ENCODE results near the gene BEND5. TPM values are rescaled to one million over a fixed set of nuclear protein-coding genes. Genes with fewer than 3 reads are reported as not detected.

Gene BEND5
- total RNA-seq, 1 experiment from 2014 or later, result not detected

DNA sequence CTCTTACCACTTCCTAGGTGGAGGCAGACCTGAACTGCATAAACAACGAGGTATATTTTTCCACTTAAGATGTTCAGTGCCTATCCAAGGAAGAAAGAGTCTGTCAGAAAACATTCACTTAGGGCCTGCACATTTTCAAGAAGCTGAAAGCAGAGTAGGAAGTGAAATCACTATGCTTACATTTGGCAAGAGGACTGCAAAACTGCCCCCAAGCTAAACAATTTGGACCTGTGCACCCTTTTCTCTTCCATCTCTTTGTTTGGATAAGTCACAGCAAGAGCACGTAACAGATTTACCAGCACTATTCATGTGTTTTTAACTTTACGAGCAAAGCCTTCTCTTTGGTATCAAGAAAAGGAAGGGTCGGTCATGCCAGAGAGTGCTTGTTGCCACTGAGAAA, 13.2 kb upstream of the BEND5 start:
- Histone ChIP-seq H3K9me3 (ENCODE audit: control insufficient read depth, insufficient read depth, low read depth, low read length) (no peaks in the 10 kb centered on the region), H3K4me1 (ENCODE audit: control insufficient read depth, insufficient read depth, low read length) (no peaks in the 10 kb centered on the region), H3K27ac (ENCODE audit: low read length) (no peak overlapping the region), H3K27me3 (ENCODE audit: control insufficient read depth, insufficient read depth, low read length) (no peaks in the 10 kb centered on the region), H3K4me3 (ENCODE audit: low read depth in 2 of 2, low read length in 2 of 2) (no peak overlapping the region), H3K36me3 (ENCODE audit: control insufficient read depth, insufficient read depth, low read length) (no peaks in the 10 kb centered on the region)
- TF ChIP-seq, protein P1, sequence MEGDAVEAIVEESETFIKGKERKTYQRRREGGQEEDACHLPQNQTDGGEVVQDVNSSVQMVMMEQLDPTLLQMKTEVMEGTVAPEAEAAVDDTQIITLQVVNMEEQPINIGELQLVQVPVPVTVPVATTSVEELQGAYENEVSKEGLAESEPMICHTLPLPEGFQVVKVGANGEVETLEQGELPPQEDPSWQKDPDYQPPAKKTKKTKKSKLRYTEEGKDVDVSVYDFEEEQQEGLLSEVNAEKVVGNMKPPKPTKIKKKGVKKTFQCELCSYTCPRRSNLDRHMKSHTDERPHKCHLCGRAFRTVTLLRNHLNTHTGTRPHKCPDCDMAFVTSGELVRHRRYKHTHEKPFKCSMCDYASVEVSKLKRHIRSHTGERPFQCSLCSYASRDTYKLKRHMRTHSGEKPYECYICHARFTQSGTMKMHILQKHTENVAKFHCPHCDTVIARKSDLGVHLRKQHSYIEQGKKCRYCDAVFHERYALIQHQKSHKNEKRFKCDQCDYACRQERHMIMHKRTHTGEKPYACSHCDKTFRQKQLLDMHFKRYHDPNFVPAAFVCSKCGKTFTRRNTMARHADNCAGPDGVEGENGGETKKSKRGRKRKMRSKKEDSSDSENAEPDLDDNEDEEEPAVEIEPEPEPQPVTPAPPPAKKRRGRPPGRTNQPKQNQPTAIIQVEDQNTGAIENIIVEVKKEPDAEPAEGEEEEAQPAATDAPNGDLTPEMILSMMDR (IDR thresholded peaks at IDR 0.05), result no peak
- TF ChIP-seq SIN3A (IDR thresholded peaks at IDR 0.05; ENCODE audit: borderline replicate concordance, insufficient read depth, low read depth, low read length), result no peak
- intact Hi-C loops (cut with micrococcal nuclease; ENCODE audit: unreplicated experiment), result no loop called here
- POLR2A ChIA-PET, result no interaction called here
- no peak for ATAC-seq
- CTCF ChIA-PET, result no interaction called here
- no TSS peak for BruUV-seq (replicated peaks)
- DNase-seq (ENCODE audit: low read depth, low spot score), result no peak
- in situ Hi-C loops (cut with HindIII; ENCODE audit: low pct_unique_long_range_greater_than_20kb, low sequenced_read_pairs), result no loop called here

DNA sequence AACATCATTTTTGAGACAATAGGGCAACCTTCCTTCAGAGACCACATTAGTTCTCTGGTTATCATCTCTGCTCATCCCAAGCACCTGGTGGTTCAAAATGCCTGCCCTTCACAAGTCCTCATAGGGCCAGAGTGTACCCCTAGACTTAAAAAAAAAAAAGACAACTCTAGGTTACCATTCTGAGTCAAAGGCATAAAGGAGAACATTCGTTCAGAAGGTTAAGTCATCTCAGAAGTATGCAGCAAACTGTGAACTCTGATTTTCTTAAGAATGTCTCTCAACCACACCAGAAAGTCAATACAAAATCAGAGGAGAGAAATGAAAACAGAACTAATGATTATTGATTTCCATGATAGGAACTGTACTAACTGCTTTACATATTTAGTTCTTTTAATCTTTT, 9.2 kb upstream of the BEND5 start:
- H3K9me3 ChIP-seq (ENCODE audit: control insufficient read depth, insufficient read depth, low read depth, low read length), result no peaks in the 10 kb centered on the region
- no peaks in the 10 kb centered on the region for H3K36me3 ChIP-seq (ENCODE audit: control insufficient read depth, insufficient read depth, low read length)
- no peaks in the 10 kb centered on the region for H3K4me1 ChIP-seq (ENCODE audit: control insufficient read depth, insufficient read depth, low read length)
- BruUV-seq (replicated peaks), result no TSS peak
- in situ Hi-C loops (cut with HindIII; ENCODE audit: low pct_unique_long_range_greater_than_20kb, low sequenced_read_pairs), result no loop called here
- no peak overlapping the region for H3K4me3 ChIP-seq (ENCODE audit: low read depth in 2 of 2, low read length in 2 of 2)
- POLR2A ChIA-PET, result no interaction called here
- H3K27me3 ChIP-seq (ENCODE audit: control insufficient read depth, insufficient read depth, low read length), result no peaks in the 10 kb centered on the region; the same call in 1 of the 2 replicates
- CTCF ChIA-PET, result no interaction called here
- ATAC-seq (no peak), DNase-seq (ENCODE audit: low read depth, low spot score) (no peak)
- TF ChIP-seq, protein P2, sequence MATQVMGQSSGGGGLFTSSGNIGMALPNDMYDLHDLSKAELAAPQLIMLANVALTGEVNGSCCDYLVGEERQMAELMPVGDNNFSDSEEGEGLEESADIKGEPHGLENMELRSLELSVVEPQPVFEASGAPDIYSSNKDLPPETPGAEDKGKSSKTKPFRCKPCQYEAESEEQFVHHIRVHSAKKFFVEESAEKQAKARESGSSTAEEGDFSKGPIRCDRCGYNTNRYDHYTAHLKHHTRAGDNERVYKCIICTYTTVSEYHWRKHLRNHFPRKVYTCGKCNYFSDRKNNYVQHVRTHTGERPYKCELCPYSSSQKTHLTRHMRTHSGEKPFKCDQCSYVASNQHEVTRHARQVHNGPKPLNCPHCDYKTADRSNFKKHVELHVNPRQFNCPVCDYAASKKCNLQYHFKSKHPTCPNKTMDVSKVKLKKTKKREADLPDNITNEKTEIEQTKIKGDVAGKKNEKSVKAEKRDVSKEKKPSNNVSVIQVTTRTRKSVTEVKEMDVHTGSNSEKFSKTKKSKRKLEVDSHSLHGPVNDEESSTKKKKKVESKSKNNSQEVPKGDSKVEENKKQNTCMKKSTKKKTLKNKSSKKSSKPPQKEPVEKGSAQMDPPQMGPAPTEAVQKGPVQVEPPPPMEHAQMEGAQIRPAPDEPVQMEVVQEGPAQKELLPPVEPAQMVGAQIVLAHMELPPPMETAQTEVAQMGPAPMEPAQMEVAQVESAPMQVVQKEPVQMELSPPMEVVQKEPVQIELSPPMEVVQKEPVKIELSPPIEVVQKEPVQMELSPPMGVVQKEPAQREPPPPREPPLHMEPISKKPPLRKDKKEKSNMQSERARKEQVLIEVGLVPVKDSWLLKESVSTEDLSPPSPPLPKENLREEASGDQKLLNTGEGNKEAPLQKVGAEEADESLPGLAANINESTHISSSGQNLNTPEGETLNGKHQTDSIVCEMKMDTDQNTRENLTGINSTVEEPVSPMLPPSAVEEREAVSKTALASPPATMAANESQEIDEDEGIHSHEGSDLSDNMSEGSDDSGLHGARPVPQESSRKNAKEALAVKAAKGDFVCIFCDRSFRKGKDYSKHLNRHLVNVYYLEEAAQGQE (IDR thresholded peaks at IDR 0.05; ENCODE audit: insufficient read depth in 1 of 2, low read depth in 2 of 2, low read length in 1 of 2), result no peak
- TF ChIP-seq, protein P1 (IDR thresholded peaks at IDR 0.05), result no peak
- no peak for TF ChIP-seq TCF7L2 (IDR thresholded peaks at IDR 0.05; ENCODE audit: low read depth, low read length)
- TF ChIP-seq POLR2AphosphoS5 (IDR thresholded peaks at IDR 0.05; ENCODE audit: low read depth, low read length), result no peak
- no peak for TF ChIP-seq SIN3A (IDR thresholded peaks at IDR 0.05; ENCODE audit: borderline replicate concordance, insufficient read depth, low read depth, low read length)
- no peak overlapping the region for H3K27ac ChIP-seq (ENCODE audit: low read length)
- intact Hi-C loops (cut with micrococcal nuclease; ENCODE audit: unreplicated experiment), result no loop called here

DNA sequence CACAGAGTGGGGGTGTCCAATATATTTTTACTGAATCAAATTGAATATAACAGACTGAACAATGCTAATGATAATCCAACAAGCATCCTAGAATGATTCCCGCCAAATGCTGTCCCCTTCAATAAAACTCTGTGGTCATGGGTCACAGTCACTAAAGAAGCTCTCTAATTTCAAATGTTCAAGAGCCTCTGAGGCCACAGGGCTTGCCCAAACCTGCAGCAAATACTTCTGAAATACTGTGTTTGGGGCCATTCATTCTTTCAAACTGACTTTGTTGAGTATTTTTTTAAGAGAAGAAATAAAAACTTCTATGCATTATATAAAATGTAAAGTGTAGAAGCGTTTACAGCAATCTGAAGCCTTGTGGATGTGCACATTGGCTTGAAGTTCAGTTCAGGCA, 7.6 kb upstream of the BEND5 start:
- POLR2A ChIA-PET, result no interaction called here

More for the DNA sequence above, 7.6 kb upstream of the BEND5 start:
- DNase-seq (ENCODE audit: low read depth, low spot score), result no peak
- in situ Hi-C loops (cut with HindIII; ENCODE audit: low pct_unique_long_range_greater_than_20kb, low sequenced_read_pairs) (no loop called here), intact Hi-C loops (cut with micrococcal nuclease; ENCODE audit: unreplicated experiment) (no loop called here)
- no peaks in the 10 kb centered on the region for H3K9me3 ChIP-seq (ENCODE audit: control insufficient read depth, insufficient read depth, low read depth, low read length)
- TF ChIP-seq, protein P2 (IDR thresholded peaks at IDR 0.05; ENCODE audit: insufficient read depth in 1 of 2, low read depth in 2 of 2, low read length in 1 of 2), result no peak
- TF ChIP-seq SIN3A (IDR thresholded peaks at IDR 0.05; ENCODE audit: borderline replicate concordance, insufficient read depth, low read depth, low read length) (no peak), POLR2AphosphoS5 (IDR thresholded peaks at IDR 0.05; ENCODE audit: low read depth, low read length) (no peak), TCF7L2 (IDR thresholded peaks at IDR 0.05; ENCODE audit: low read depth, low read length) (no peak)
- TF ChIP-seq, protein P1 (IDR thresholded peaks at IDR 0.05), result no peak
- H3K27ac ChIP-seq (ENCODE audit: low read length), result no peak overlapping the region
- no TSS peak for BruUV-seq (replicated peaks)
- H3K36me3 ChIP-seq (ENCODE audit: control insufficient read depth, insufficient read depth, low read length), result no peaks in the 10 kb centered on the region
- CTCF ChIA-PET, result no interaction called here
- no peak overlapping the region for H3K4me3 ChIP-seq (ENCODE audit: low read depth in 2 of 2, low read length in 2 of 2)
- H3K4me1 ChIP-seq (ENCODE audit: control insufficient read depth, insufficient read depth, low read length), result no peaks in the 10 kb centered on the region
- no peaks in the 10 kb centered on the region; the same call in 1 of the 2 replicates for H3K27me3 ChIP-seq (ENCODE audit: control insufficient read depth, insufficient read depth, low read length)
- ATAC-seq, result no peak
